ENCODE data around the gene FBN1. TPM values are rescaled to one million over a fixed set of nuclear protein-coding genes. Genes with fewer than 3 reads are reported as not detected.

FBN1 gene
- total RNA-seq, 2 donors from 2014 or later: 5.5 to 5.9 TPM

GRCh38 chr15:48427960-48428547 lies 217.5 kb downstream of the FBN1 start:
- no peak for TF ChIP-seq CTCF (conservative IDR thresholded peaks at IDR 0.05)
- H3K27me3 ChIP-seq (ENCODE audit: control insufficient read depth, insufficient read depth, low read length, poor library complexity, severe bottlenecking): no peaks in the 10 kb centered on the region
- no peaks in the 10 kb centered on the region for H3K4me1 ChIP-seq (ENCODE audit: control insufficient read depth, insufficient read depth, low read length)
- WGBS, 2 experiments (ENCODE audit: insufficient coverage in 1 of 2, insufficient read length in 1 of 2): 60 to 80% methylated on average over 4 to 8 of the region's 8 CpGs
- H3K9ac ChIP-seq (ENCODE audit: extremely low read depth, low read length, poor library complexity, severe bottlenecking): no peak overlapping the region
- DNase-seq: no peak
- no peak overlapping the region for H3K27ac ChIP-seq (ENCODE audit: low read depth, low read length)
- Mint-ChIP-seq H3K9me3 (no peaks in the 10 kb centered on the region), H3K4me1 (peaks cover 5% of the 10 kb centered on the region), H3K4me3 (no peak overlapping the region), H3K27me3 (ENCODE audit: insufficient read depth) (no peaks in the 10 kb centered on the region), H3K36me3 (ENCODE audit: low read depth) (no peaks in the 10 kb centered on the region), H3K27ac (peak overlapping the region; percentile 8)
- no peaks in the 10 kb centered on the region for H3K36me3 ChIP-seq (ENCODE audit: control insufficient read depth, insufficient read depth, low read length)
- H3K4me3 ChIP-seq (ENCODE audit: low read length): no peak overlapping the region
- no peaks in the 10 kb centered on the region for H3K9me3 ChIP-seq (ENCODE audit: control insufficient read depth, low read length)

GRCh38 chr15:48427479-48427878 lies 218.0 kb downstream of the FBN1 start:
- Mint-ChIP-seq H3K9me3 (no peaks in the 10 kb centered on the region), H3K4me1 (peaks cover 5% of the 10 kb centered on the region), H3K27ac (peak overlapping the region; percentile 8), H3K4me3 (no peak overlapping the region), H3K36me3 (ENCODE audit: low read depth) (no peaks in the 10 kb centered on the region), H3K27me3 (ENCODE audit: insufficient read depth) (no peaks in the 10 kb centered on the region)
- Histone ChIP-seq H3K9me3 (ENCODE audit: control insufficient read depth, low read length) (no peaks in the 10 kb centered on the region), H3K36me3 (ENCODE audit: control insufficient read depth, insufficient read depth, low read length) (no peaks in the 10 kb centered on the region), H3K27me3 (ENCODE audit: control insufficient read depth, insufficient read depth, low read length, poor library complexity, severe bottlenecking) (no peaks in the 10 kb centered on the region), H3K9ac (ENCODE audit: extremely low read depth, low read length, poor library complexity, severe bottlenecking) (no peak overlapping the region), H3K4me1 (ENCODE audit: control insufficient read depth, insufficient read depth, low read length) (no peaks in the 10 kb centered on the region), H3K4me3 (ENCODE audit: low read length) (no peak overlapping the region), H3K27ac (ENCODE audit: low read depth, low read length) (no peak overlapping the region)
- no peak for TF ChIP-seq CTCF (conservative IDR thresholded peaks at IDR 0.05)
- DNase-seq: peak; percentile 64
- 89 to 97% methylated on average over 5 to 6 of the region's 6 CpGs for WGBS, 2 experiments (ENCODE audit: insufficient coverage in 1 of 2, insufficient read length in 1 of 2)

GRCh38 chr15:48426941-48427340 lies 218.6 kb downstream of the FBN1 start:
- Histone ChIP-seq H3K4me3 (ENCODE audit: low read length) (no peak overlapping the region), H3K9ac (ENCODE audit: extremely low read depth, low read length, poor library complexity, severe bottlenecking) (no peak overlapping the region), H3K27ac (ENCODE audit: low read depth, low read length) (no peak overlapping the region), H3K9me3 (ENCODE audit: control insufficient read depth, low read length) (no peaks in the 10 kb centered on the region), H3K27me3 (ENCODE audit: control insufficient read depth, insufficient read depth, low read length, poor library complexity, severe bottlenecking) (no peaks in the 10 kb centered on the region), H3K36me3 (ENCODE audit: control insufficient read depth, insufficient read depth, low read length) (no peaks in the 10 kb centered on the region), H3K4me1 (ENCODE audit: control insufficient read depth, insufficient read depth, low read length) (no peaks in the 10 kb centered on the region)
- 91 to 100% methylated on average over 2 of the region's 2 CpGs for WGBS, 2 experiments (ENCODE audit: insufficient coverage in 1 of 2, insufficient read length in 1 of 2)
- Mint-ChIP-seq H3K4me3 (no peak overlapping the region), H3K27me3 (ENCODE audit: insufficient read depth) (no peaks in the 10 kb centered on the region), H3K36me3 (ENCODE audit: low read depth) (no peaks in the 10 kb centered on the region), H3K4me1 (peaks cover 8% of the 10 kb centered on the region), H3K27ac (no peak overlapping the region), H3K9me3 (no peaks in the 10 kb centered on the region)
- TF ChIP-seq CTCF (conservative IDR thresholded peaks at IDR 0.05): no peak
- DNase-seq: no peak
